ENCODE measurements around the gene DUS1L. TPM values are rescaled to one million over a fixed set of nuclear protein-coding genes. Genes with fewer than 3 reads are reported as not detected.

DUS1L gene
- total RNA-seq, 1 experiment from 2014 or later: 182 TPM

DNA sequence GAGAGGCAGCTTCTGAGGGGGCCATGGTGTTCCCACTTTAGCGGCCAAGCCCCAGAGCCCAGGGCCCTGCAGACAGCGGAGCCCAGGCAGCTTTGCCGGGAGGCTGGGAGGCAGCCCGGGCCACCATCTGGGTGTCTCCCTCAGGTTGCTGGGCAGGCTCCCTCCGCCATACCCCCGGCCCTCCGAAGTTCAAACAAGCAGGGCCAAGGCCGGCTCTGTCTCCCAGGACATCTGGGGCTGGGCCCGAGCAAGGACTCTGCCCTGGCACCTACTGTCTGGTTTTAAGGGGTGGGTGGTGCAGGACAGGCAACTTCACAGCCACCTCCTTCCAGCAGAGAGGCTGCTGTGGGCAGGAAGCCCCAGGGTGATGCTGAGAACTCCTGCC lies 2.6 kb downstream of the DUS1L start:
- in situ Hi-C loops (cut with HindIII; ENCODE audit: low pct_unique_long_range_greater_than_20kb, low sequenced_read_pairs): no loop called here
- DNase-seq (ENCODE audit: low read depth, low spot score): no peak

- in situ Hi-C loops (cut with HindIII; ENCODE audit: low pct_unique_long_range_greater_than_20kb, low sequenced_read_pairs): no loop called here
- no peak for DNase-seq (ENCODE audit: low read depth, low spot score)
Observed at GRCh38 chr17:82062076-82062983, 3.3 kb downstream of the DUS1L start.

- in situ Hi-C loops (cut with HindIII; ENCODE audit: low pct_unique_long_range_greater_than_20kb, low sequenced_read_pairs): no loop called here
Observed at GRCh38 chr17:82061047-82061925, 4.3 kb downstream of the DUS1L start.

GRCh38 chr17:82060614-82061013 lies 5.0 kb downstream of the DUS1L start:
- DNase-seq (ENCODE audit: low read depth, low spot score): no peak
- in situ Hi-C loops (cut with HindIII; ENCODE audit: low pct_unique_long_range_greater_than_20kb, low sequenced_read_pairs): no loop called here

More at GRCh38 chr17:82061047-82061925, 4.3 kb downstream of the DUS1L start:
- DNase-seq (ENCODE audit: low read depth, low spot score): no peak

GRCh38 chr17:82060001-82060380 lies 5.6 kb downstream of the DUS1L start:
- DNase-seq (ENCODE audit: low read depth, low spot score): no peak
- in situ Hi-C loops (cut with HindIII; ENCODE audit: low pct_unique_long_range_greater_than_20kb, low sequenced_read_pairs): no loop called here

DNA sequence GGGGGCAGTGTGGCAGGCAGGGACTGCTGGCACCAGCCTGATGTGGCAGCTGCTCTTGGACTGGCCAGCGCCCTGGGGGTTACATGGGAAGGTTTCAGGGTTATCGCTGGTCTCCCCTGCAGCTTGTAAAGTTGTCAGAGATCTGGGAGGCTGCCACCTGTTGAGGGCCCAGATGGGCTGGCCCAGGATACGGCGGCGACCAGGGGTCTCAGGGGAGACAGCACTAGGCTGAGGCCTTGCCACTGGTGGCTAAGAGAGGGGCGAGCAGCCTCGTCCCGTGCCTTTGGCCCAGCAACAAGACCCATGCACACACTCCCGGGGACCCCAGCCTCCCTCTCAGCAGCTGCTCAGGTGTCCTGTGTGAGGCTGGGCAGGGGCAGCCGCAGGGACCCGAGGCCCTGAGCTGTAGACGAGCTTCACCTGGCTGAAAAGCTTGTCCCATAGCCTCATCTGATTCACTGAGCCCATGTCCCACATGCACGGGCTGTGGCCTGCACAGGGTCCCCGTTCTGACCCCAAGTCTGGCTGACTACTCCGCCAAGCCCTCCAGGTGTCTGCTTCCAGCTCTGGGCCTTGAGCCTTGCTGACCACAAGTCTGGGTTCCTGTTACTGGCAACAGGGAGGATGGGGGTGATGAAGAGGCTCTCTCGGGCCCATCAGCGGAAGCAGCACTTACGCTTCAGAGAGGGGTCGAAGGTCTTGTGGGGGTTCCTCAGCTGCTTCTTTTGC lies 6.2 kb downstream of the DUS1L start:
- in situ Hi-C loops (cut with HindIII; ENCODE audit: low pct_unique_long_range_greater_than_20kb, low sequenced_read_pairs): loop anchor here (10.0 kb wide), 1 partner anchor 145 kb away; no protein-coding TSS in a partner anchor

GRCh38 chr17:82058855-82059249 lies 6.8 kb downstream of the DUS1L start:
- DNase-seq (ENCODE audit: low read depth, low spot score): no peak
- in situ Hi-C loops (cut with HindIII; ENCODE audit: low pct_unique_long_range_greater_than_20kb, low sequenced_read_pairs): loop anchor here (10.0 kb wide), 1 partner anchor 146 kb away; no protein-coding TSS in a partner anchor

More for the DNA sequence above, 6.2 kb downstream of the DUS1L start:
- no peak for DNase-seq (ENCODE audit: low read depth, low spot score)

DNA sequence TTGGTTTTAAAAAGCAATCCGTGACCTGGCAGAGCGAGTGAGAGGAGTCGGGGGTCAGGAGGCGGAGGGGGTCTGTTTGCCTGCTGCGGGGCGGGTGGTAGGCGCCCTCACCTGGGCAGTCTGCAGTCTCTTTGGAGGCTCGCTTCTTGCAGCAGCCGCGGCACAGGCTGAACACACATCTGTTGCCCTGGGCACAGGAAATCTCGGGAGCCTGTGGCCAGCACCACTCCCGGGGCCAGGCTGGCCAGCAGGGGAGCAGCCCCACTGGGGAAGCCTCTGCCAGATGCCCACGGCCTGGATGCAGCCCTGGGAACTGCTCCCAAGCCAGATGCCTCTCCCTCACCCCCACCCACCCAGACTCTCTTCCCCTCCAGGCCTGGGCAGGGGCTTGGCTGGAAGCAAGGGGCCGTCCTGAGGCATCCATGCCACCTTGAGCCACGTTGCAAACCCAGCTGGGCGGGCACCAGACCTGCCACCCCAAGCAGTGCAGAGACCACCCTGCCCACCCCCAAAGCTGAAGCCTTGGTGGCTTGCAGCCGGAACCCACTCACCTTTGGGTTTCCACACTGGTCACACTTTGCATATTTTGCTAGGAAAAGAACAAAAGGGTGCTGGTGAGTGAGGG lies 7.3 kb downstream of the DUS1L start:
- in situ Hi-C loops (cut with HindIII; ENCODE audit: low pct_unique_long_range_greater_than_20kb, low sequenced_read_pairs): loop anchor here (10.0 kb wide), 1 partner anchor 146 kb away; no protein-coding TSS in a partner anchor
- DNase-seq (ENCODE audit: low read depth, low spot score): no peak

DNA sequence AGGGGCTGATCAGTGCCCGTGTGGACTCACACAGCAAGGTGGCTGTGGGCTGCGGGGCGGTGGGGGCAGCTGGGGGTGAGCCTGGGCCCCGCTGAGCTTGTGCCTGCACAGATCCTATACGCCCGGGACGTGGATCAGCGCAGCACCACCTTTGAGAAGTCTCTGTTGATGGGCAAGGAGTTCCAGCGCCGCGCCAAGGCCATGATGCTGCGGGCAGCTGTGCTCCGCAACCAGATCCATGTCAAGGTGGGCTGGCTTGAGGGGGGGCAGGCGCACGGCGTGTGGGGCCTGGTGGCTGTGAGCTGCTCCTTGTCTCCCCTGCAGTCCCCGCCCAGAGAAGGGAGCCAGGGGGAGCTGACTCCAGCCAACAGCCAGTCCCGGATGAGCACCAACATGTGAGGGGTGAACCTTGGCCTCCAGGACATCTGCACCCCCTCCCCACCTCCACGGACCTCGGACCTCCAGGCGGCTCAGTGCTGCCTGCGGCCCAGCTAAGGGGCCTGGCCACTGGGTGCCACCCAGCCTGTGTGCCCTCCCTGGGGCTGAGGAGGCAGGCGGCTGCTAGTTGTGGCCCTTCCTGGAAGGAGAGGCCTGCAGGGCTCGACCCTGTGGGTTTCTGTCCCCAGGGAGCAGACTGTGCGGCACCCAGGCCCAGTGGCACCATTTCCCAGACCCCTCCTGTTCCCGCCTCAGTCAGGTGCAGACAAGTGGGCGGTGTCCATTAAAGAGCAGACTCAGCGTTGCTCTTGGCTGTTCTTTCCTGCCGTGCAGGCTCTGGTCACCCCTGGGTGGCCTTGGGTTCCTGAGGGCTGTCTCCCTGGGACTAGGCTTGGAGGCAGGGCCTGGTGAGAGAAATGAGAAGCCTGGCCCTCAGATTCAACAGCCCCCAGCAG lies 8.6 kb downstream of the DUS1L start:
- in situ Hi-C loops (cut with HindIII; ENCODE audit: low pct_unique_long_range_greater_than_20kb, low sequenced_read_pairs): loop anchor here (10.0 kb wide), 1 partner anchor 148 kb away; no protein-coding TSS in a partner anchor
- DNase-seq (ENCODE audit: low read depth, low spot score): no peak

DNA sequence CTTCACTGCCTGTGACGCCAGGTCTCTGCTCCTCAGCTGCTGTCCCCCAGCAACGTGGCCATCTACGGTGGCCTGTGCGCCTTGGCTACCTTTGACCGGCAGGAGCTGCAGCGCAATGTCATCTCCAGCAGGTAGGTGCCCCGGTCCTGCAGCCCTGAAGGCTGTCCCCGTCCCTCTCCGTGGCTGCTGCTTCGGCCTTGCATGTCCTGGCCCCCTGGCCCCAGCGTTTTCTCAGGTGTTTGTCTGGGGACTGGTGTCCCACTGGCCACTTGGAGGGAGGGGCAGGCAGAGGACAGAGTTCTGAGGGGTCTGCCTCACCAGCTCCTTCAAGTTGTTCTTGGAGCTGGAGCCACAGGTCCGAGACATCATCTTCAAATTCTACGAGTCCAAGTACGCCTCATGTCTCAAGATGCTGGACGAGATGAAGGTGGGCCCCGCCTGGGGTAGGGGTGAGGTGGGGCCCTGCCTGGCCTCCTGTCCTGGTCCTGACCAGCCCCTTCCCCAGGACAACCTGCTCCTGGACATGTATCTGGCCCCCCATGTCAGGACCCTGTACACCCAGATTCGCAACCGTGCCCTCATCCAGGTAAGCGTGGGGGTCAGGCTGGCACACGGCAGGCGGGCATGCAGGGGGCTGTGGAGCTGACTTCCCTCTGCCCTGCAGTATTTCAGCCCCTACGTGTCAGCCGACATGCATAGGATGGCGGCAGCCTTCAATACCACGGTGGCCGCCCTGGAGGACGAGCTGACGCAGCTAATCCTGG lies 9.5 kb downstream of the DUS1L start:
- in situ Hi-C loops (cut with HindIII; ENCODE audit: low pct_unique_long_range_greater_than_20kb, low sequenced_read_pairs): loop anchor here (10.0 kb wide), 1 partner anchor 149 kb away; no protein-coding TSS in a partner anchor
- DNase-seq (ENCODE audit: low read depth, low spot score): no peak

DNA sequence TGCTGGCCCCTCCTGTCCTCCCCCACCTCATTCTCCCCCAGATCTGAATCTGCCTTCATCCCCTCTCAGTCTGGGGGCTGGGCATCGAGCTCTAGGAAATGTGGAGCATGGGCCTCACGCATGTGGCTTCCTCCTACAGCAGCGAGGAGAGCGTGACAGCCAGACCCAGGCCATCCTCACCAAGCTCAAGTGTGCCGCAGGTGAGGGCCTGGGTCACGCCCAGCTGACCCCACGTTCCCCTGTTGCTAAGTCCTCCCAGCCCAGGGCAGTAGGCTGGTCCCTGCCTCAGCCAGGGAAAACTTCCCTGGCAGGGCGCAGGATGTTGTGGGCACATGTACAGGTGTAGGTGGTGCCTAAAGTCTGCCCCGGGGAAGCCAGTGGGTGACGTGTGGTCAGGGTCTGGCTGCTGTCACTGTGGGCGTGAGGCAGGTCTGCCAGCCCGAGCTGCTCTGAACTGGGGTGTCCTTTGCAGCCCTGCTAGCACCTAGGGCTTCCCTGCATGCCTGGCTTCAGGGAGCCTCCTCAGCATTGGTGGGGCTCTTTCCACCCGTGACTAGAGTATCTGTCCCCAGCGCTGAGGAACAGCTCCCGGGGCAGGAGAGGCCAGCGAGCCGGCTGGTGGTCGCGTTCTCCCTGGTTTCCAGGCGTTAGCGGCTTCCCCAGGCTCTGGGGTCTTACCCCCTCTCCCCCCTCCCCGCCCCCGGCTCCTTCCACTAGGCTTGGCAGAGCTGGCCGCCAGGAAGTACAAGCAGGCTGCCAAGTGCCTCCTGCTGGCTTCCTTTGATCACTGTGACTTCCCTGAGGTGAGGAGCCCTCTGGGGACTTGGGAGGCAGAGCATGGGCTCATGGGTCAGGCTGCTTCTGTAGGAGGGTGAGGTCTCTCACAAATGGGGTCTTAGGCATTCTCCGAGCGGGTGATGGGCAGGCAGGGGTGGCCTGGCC lies 10.3 kb downstream of the DUS1L start:
- in situ Hi-C loops (cut with HindIII; ENCODE audit: low pct_unique_long_range_greater_than_20kb, low sequenced_read_pairs): loop anchor here (10.0 kb wide), 1 partner anchor 150 kb away; no protein-coding TSS in a partner anchor
- no peak for DNase-seq (ENCODE audit: low read depth, low spot score)

DNA sequence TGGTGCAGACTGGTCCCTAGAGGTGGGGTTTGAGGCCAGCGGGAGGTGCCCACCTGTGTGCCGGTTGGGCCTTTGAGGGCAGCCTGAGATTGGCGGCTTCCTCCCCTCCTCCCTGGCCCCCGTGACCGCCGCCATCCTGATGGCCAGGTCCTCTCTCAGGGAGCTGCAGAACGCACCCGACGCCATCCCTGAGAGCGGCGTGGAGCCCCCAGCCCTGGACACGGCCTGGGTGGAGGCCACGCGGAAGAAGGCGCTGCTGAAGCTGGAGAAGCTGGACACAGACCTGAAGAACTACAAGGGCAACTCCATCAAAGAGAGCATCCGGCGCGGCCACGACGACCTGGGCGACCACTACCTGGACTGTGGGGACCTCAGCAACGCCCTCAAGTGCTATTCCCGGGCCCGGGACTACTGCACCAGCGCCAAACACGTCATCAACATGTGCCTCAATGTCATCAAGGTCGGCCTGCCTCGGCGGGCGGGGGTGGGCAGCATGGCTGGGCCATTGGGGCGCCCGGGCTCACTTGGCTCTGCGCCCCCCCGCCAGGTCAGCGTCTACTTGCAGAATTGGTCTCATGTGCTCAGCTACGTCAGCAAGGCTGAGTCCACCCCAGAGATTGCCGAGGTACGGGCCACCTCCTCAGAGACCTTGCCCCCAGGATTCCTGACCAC lies 11.1 kb downstream of the DUS1L start:
- DNase-seq (ENCODE audit: low read depth, low spot score): no peak
- in situ Hi-C loops (cut with HindIII; ENCODE audit: low pct_unique_long_range_greater_than_20kb, low sequenced_read_pairs): loop anchor here (10.0 kb wide), 1 partner anchor 150 kb away; no protein-coding TSS in a partner anchor

DNA sequence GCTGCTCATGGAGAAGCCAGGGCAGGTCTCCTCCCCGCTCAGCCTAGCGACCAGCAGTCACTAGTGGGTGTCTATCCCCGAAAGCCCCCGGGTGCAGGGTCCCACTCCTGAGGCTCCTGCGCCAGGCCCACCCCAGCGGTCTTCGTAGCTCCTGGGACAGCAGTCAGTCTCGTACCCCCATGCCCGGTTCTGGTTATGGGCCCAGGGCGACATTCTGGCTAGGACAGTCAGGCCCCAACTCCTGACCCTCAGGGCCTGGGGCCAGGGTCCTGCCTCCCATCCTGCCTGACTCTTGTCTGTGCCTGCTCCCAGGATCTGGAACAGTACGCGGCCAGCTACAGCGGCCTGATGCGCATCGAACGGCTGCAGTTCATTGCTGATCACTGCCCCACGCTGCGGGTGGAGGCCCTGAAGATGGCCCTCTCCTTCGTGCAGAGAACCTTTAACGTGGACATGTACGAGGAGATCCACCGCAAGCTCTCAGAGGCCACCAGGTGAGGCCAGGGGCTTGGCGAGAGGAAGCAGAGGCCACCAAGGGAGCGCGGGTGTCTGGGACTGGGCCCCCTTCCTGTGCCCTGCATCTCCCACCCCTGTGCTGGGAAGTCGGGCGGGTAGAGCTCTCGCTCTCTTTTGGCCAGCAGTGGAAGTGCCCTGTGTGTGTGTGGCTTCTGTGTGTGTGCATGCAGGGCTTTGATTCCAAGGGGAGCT lies 11.9 kb downstream of the DUS1L start:
- DNase-seq (ENCODE audit: low read depth, low spot score): no peak
- in situ Hi-C loops (cut with HindIII; ENCODE audit: low pct_unique_long_range_greater_than_20kb, low sequenced_read_pairs): loop anchor here (10.0 kb wide), 1 partner anchor 151 kb away; no protein-coding TSS in a partner anchor

All from SK-MEL-5 (cell line).